Gastrocnemius medialis (tissue), 4 donors: ENCODE data around the gene TAC4.

Experiments used
- POLR2A ChIP-seq, 2 donors: fragments of 450-650 bp; IDR thresholded peaks; one replicate each; pipeline ENCODE4 v1.6.1; 2017; ENCODE audit warnings: antibody characterized with exemption in 2 of 2, mild to moderate bottlenecking in 2 of 2, moderate library complexity in 2 of 2
- TF ChIP-seq, protein P1 (sequence below), 5 experiments: fragments of 450-650 bp in 3 of 5; fragments of 200-600 bp in 2 of 5; sonication (generic) in 2 of 5; IDR thresholded peaks in 4 of 5; conservative IDR thresholded peaks in 1 of 5; 1 replicate in 4 of 5; 2 replicates in 1 of 5; pipeline ENCODE4 v1.5.1; 2016 to 2019; ENCODE audit warnings: antibody characterized with exemption in 5 of 5, mild to moderate bottlenecking in 3 of 5, moderate library complexity in 3 of 5

DNA sequence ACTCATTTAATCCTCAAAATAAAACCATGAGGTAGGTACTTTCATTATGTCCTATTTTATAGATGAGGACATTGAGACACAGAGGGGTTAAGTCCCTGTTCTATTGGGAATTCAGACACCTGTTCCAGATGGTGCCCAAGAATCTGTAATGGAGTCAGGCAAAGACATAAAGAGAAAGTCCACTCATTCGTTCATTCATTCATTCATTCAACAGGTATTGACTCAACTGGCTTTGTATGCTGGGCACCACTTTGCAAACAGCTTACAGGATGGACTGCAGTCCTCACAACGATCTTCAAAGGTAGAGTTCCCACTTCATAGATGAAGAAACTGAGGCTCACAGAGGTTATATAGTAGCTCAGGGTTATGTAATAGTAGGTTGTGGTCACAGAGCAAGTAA is 47.9 kb upstream of the TAC4 start:
- TF ChIP-seq, protein P1, sequence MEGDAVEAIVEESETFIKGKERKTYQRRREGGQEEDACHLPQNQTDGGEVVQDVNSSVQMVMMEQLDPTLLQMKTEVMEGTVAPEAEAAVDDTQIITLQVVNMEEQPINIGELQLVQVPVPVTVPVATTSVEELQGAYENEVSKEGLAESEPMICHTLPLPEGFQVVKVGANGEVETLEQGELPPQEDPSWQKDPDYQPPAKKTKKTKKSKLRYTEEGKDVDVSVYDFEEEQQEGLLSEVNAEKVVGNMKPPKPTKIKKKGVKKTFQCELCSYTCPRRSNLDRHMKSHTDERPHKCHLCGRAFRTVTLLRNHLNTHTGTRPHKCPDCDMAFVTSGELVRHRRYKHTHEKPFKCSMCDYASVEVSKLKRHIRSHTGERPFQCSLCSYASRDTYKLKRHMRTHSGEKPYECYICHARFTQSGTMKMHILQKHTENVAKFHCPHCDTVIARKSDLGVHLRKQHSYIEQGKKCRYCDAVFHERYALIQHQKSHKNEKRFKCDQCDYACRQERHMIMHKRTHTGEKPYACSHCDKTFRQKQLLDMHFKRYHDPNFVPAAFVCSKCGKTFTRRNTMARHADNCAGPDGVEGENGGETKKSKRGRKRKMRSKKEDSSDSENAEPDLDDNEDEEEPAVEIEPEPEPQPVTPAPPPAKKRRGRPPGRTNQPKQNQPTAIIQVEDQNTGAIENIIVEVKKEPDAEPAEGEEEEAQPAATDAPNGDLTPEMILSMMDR (IDR thresholded peaks at IDR 0.05 in 4 of 5, conservative IDR thresholded peaks at IDR 0.05 in 1 of 5): no peak
- no peak for TF ChIP-seq POLR2A (IDR thresholded peaks at IDR 0.05)
